BE2C (cell line): ENCODE measurements around the gene PDLIM3.

ENCODE experiments used
- DNase-seq: peaks from one replicate; pipeline ENCODE4 v3.0.0-alpha.2; 2020
- H3K27me3 ChIP-seq: fragments of 250-450 bp; sonication (Bioruptor Pico); 2 replicates; pipeline ENCODE4 v1.5.1; 2020; ENCODE audit warnings: mild to moderate bottlenecking
- H3K36me3 ChIP-seq: fragments of 250-450 bp; sonication (Bioruptor Pico); 2 replicates; pipeline ENCODE4 v1.5.1; 2020; ENCODE audit warnings: mild to moderate bottlenecking
- H3K4me1 ChIP-seq: fragments of 250-450 bp; sonication (Bioruptor Pico); 2 replicates; pipeline ENCODE4 v1.5.1; 2020
- H3K4me3 ChIP-seq: 2 replicates; pipeline ENCODE4 v1.5.1; 2011; ENCODE audit warnings: low read depth, low read length
- H3K9me3 ChIP-seq: fragments of 250-450 bp; sonication (Bioruptor Pico); 2 replicates; pipeline ENCODE4 v1.5.1; 2020
- TF ChIP-seq, protein P1 (sequence below): IDR thresholded peaks from 2 replicates; pipeline ENCODE4 v1.5.1; 2012; ENCODE audit warnings: mild to moderate bottlenecking, low read depth, low read length

Gene PDLIM3

DNA sequence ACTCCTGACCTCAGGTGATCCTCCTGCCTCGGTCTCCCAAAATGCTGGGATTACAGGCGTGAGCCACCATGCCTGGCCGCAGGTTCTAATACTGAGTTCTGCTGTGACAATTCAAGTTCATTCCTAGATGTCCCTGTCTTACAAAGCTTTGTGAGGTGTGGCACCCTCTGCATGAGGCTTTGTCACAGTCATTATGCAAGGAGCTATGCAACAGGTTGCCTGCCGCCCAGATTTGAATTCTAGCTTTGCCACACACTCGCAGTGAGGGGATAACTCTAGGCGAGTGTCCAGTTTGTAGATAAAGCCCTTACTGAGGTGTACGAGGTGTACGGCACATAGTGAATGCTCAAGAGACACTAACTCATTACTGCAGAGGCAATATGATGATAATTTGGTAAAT lies 67.3 kb downstream of the PDLIM3 start:
- Histone ChIP-seq H3K9me3 (no peaks in the 10 kb centered on the region), H3K27me3 (peaks cover 26% of the 10 kb centered on the region), H3K36me3 (no peaks in the 10 kb centered on the region), H3K4me1 (peaks cover 3% of the 10 kb centered on the region; the same call in 1 of the 2 replicates), H3K4me3 (no peak overlapping the region)
- TF ChIP-seq, protein P1, sequence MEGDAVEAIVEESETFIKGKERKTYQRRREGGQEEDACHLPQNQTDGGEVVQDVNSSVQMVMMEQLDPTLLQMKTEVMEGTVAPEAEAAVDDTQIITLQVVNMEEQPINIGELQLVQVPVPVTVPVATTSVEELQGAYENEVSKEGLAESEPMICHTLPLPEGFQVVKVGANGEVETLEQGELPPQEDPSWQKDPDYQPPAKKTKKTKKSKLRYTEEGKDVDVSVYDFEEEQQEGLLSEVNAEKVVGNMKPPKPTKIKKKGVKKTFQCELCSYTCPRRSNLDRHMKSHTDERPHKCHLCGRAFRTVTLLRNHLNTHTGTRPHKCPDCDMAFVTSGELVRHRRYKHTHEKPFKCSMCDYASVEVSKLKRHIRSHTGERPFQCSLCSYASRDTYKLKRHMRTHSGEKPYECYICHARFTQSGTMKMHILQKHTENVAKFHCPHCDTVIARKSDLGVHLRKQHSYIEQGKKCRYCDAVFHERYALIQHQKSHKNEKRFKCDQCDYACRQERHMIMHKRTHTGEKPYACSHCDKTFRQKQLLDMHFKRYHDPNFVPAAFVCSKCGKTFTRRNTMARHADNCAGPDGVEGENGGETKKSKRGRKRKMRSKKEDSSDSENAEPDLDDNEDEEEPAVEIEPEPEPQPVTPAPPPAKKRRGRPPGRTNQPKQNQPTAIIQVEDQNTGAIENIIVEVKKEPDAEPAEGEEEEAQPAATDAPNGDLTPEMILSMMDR, result no peak
- no peak for DNase-seq

- TF ChIP-seq, protein P1, result no peak
- Histone ChIP-seq H3K27me3 (peaks cover 26% of the 10 kb centered on the region), H3K4me1 (peaks cover 3% of the 10 kb centered on the region; the same call in 1 of the 2 replicates)
These were observed 68.2 kb downstream of the PDLIM3 start for GRCh38 chr4:185467101-185467500.

DNA sequence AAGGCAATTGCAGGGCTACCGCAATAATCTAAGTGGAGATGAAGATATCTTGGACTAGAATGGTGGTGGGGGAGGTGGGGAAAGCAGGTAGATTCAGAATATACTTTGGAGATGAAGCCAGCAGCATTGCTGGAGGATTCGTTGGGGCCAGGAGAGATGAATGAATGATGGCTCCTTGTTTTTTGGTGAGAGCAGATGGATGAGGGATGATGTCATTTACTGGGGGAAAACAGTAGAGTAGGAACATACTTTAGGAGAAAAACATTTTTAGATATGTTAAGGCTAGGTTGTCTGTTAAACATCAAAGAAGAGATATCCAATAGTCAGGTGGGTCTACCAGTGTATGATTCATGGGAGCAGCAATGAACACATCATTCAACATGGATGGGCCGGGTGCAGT lies 69.6 kb downstream of the PDLIM3 start:
- H3K4me3 ChIP-seq, result no peak overlapping the region
- no peak for DNase-seq
- peaks cover 25% of the 10 kb centered on the region for H3K27me3 ChIP-seq
- TF ChIP-seq, protein P1, result no peak
- H3K36me3 ChIP-seq, result no peaks in the 10 kb centered on the region
- H3K9me3 ChIP-seq, result no peaks in the 10 kb centered on the region
- peaks cover 3% of the 10 kb centered on the region; the same call in 1 of the 2 replicates for H3K4me1 ChIP-seq

More at GRCh38 chr4:185467101-185467500, 68.2 kb downstream of the PDLIM3 start:
- Histone ChIP-seq H3K4me3 (no peak overlapping the region), H3K36me3 (no peaks in the 10 kb centered on the region), H3K9me3 (no peaks in the 10 kb centered on the region)
- no peak for DNase-seq

DNA sequence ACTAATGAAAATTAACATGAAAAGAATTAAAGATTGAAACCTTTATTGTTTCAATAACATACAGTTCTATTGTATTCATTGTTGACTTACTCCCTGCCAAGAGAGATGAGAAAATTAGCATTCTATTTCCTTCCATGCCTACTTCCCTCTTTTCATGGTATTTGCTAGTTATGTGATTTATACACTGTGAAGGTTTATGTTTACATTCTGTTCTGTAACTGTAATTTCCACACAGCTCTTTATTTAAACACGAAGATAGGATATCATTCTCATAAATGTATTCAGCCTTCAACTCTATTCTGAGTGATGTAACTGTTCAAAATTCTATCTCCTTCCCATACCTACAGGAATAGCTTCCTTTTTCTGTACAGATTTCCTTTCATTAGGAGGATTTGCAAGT lies 70.4 kb downstream of the PDLIM3 start:
- Histone ChIP-seq H3K27me3 (peaks cover 18% of the 10 kb centered on the region), H3K4me1 (no peaks in the 10 kb centered on the region), H3K9me3 (no peaks in the 10 kb centered on the region), H3K4me3 (no peak overlapping the region), H3K36me3 (no peaks in the 10 kb centered on the region)
- DNase-seq, result no peak
- TF ChIP-seq, protein P1, result no peak

DNA sequence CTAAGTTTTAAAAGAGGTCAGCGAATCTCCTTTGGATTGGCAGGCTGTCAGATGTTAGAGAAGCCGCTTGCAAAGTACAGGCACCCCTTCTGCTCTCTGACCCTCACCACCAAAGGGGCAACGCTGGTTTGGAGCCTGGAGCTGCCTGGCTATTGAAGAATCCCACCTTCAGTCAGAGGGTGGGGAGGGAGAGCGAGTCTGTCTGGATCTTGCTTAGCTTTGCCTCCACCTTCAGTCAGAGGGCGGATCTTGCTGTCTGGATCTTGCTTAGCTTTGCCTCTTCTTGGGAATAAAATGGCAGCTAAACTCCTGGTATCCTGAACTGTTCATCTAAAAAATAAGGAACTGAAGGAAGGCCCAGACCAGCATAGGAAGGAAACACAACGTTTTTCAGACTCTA lies 71.1 kb downstream of the PDLIM3 start:
- H3K9me3 ChIP-seq, result no peaks in the 10 kb centered on the region
- TF ChIP-seq, protein P1, result no peak
- peaks cover 14% of the 10 kb centered on the region for H3K27me3 ChIP-seq
- H3K4me1 ChIP-seq, result no peaks in the 10 kb centered on the region
- H3K36me3 ChIP-seq, result no peaks in the 10 kb centered on the region
- no peak overlapping the region for H3K4me3 ChIP-seq
- DNase-seq, result no peak

- TF ChIP-seq, protein P1, result no peak
- DNase-seq, result no peak
- Histone ChIP-seq H3K36me3 (no peaks in the 10 kb centered on the region), H3K4me1 (no peaks in the 10 kb centered on the region), H3K4me3 (no peak overlapping the region), H3K9me3 (no peaks in the 10 kb centered on the region), H3K27me3 (peaks cover 8% of the 10 kb centered on the region)
These were observed 71.8 kb downstream of the PDLIM3 start for GRCh38 chr4:185463541-185463940.
